Activated naive CD4-positive, alpha-beta T cell treated with anti-CD3 and anti-CD28 coated beads, Interleukin-2, amount 10 ng/mL, durations not matched to agents 7 days and 5 days (primary cell): ENCODE data around the gene FXYD7.

Experiments used
- CTCF ChIA-PET: fragments of 350-600 bp; sonication (Branson Sonifier 250); formaldehyde crosslinking; loops from one replicate; lab custom pipeline; 2021; ENCODE audit warnings: antibody characterized with exemption; lab: Charles Lee
- DNase-seq: peaks from one replicate; pipeline ENCODE4 v3.0.0-alpha.2; 2020
- H3K27ac Mint-ChIP-seq: one replicate; pipeline ENCODE4 v1.8.0; 2021; ENCODE audit warnings: mild to moderate bottlenecking, moderate library complexity, mixed read lengths
- H3K27me3 Mint-ChIP-seq: one replicate; pipeline ENCODE4 v1.8.0; 2021; ENCODE audit warnings: mild to moderate bottlenecking, mixed read lengths
- H3K36me3 Mint-ChIP-seq: one replicate; pipeline ENCODE4 v1.8.0; 2021; ENCODE audit warnings: mixed read lengths
- H3K4me1 Mint-ChIP-seq: one replicate; pipeline ENCODE4 v1.8.0; 2021; ENCODE audit warnings: mixed read lengths
- H3K4me3 Mint-ChIP-seq: one replicate; pipeline ENCODE4 v1.8.0; 2021; ENCODE audit warnings: mild to moderate bottlenecking, moderate library complexity, mixed read lengths
- H3K9me3 Mint-ChIP-seq: one replicate; pipeline ENCODE4 v1.8.0; 2021; ENCODE audit warnings: mixed read lengths

The FXYD7 gene

GRCh38 chr19:35117116-35117515 is 25.9 kb upstream of the FXYD7 start:
- CTCF ChIA-PET, result interaction anchor here (1.3 to 3.9 kb wide), 3 partner anchors 19 to 50 kb away, joined by 5 to 24 read pairs (median 7); partner anchors contain the start of gene LGI4
- peaks cover 9% of the 10 kb centered on the region for H3K4me1 Mint-ChIP-seq
- H3K36me3 Mint-ChIP-seq, result no peaks in the 10 kb centered on the region
- no peak for DNase-seq
- no peak overlapping the region for H3K27ac Mint-ChIP-seq
- no peaks in the 10 kb centered on the region for H3K9me3 Mint-ChIP-seq
- H3K27me3 Mint-ChIP-seq, result peaks cover 44% of the 10 kb centered on the region
- H3K4me3 Mint-ChIP-seq, result no peak overlapping the region

- Mint-ChIP-seq H3K36me3 (no peaks in the 10 kb centered on the region), H3K9me3 (no peaks in the 10 kb centered on the region), H3K4me3 (no peak overlapping the region), H3K27me3 (peaks cover 51% of the 10 kb centered on the region), H3K4me1 (peaks cover 9% of the 10 kb centered on the region), H3K27ac (no peak overlapping the region)
- CTCF ChIA-PET, result interaction anchor here (1.0 to 3.9 kb wide), 2 partner anchors 18 kb away, joined by 3 to 24 read pairs; partner anchors contain the start of gene LGI4
- DNase-seq, result no peak
These were observed 25.3 kb upstream of the FXYD7 start for GRCh38 chr19:35117799-35118198.

- CTCF ChIA-PET, result interaction anchor here (1.0 to 1.9 kb wide), 2 partner anchors 19 to 23 kb away, joined by 3 to 5 read pairs; no protein-coding TSS in a partner anchor
- no peak for DNase-seq
- Mint-ChIP-seq H3K4me1 (peaks cover 9% of the 10 kb centered on the region), H3K4me3 (no peak overlapping the region), H3K9me3 (no peaks in the 10 kb centered on the region), H3K27ac (no peak overlapping the region), H3K27me3 (peaks cover 53% of the 10 kb centered on the region), H3K36me3 (no peaks in the 10 kb centered on the region)
These were observed 24.6 kb upstream of the FXYD7 start for GRCh38 chr19:35118268-35119020.

- Mint-ChIP-seq H3K9me3 (no peaks in the 10 kb centered on the region), H3K36me3 (no peaks in the 10 kb centered on the region), H3K27ac (no peak overlapping the region), H3K4me1 (peaks cover 13% of the 10 kb centered on the region), H3K27me3 (peaks cover 55% of the 10 kb centered on the region), H3K4me3 (no peak overlapping the region)
- DNase-seq, result no peak
- CTCF ChIA-PET, result interaction anchor here (0.7 to 1.9 kb wide), 2 partner anchors 8 to 23 kb away, joined by 3 to 5 read pairs; no protein-coding TSS in a partner anchor
These were observed 24.0 kb upstream of the FXYD7 start for GRCh38 chr19:35119091-35119490.

- CTCF ChIA-PET, result interaction anchor here (0.7 to 1.9 kb wide), 2 partner anchors 9 to 22 kb away, joined by 3 to 5 read pairs; no protein-coding TSS in a partner anchor
- Mint-ChIP-seq H3K27me3 (peaks cover 57% of the 10 kb centered on the region), H3K4me1 (peaks cover 15% of the 10 kb centered on the region), H3K9me3 (no peaks in the 10 kb centered on the region), H3K4me3 (no peak overlapping the region), H3K27ac (no peak overlapping the region), H3K36me3 (no peaks in the 10 kb centered on the region)
- no peak for DNase-seq
These were observed 23.4 kb upstream of the FXYD7 start for GRCh38 chr19:35119578-35120155.

- Mint-ChIP-seq H3K27me3 (peaks cover 58% of the 10 kb centered on the region), H3K36me3 (no peaks in the 10 kb centered on the region), H3K27ac (no peak overlapping the region), H3K9me3 (no peaks in the 10 kb centered on the region), H3K4me3 (no peak overlapping the region), H3K4me1 (peaks cover 16% of the 10 kb centered on the region)
- CTCF ChIA-PET, result interaction anchor here (1.9 kb wide), 1 partner anchor 21 kb away, joined by 5 read pairs; no protein-coding TSS in a partner anchor
- no peak for DNase-seq
These were observed 22.6 kb upstream of the FXYD7 start for GRCh38 chr19:35120492-35120891.

- Mint-ChIP-seq H3K27me3 (peaks cover 54% of the 10 kb centered on the region), H3K4me3 (no peak overlapping the region), H3K36me3 (no peaks in the 10 kb centered on the region), H3K4me1 (peaks cover 16% of the 10 kb centered on the region), H3K27ac (no peak overlapping the region), H3K9me3 (no peaks in the 10 kb centered on the region)
- CTCF ChIA-PET, result no interaction called here
- DNase-seq, result no peak
These were observed 22.2 kb upstream of the FXYD7 start for GRCh38 chr19:35120898-35121297.

GRCh38 chr19:35122687-35123551 is 20.1 kb upstream of the FXYD7 start:
- Mint-ChIP-seq H3K9me3 (no peaks in the 10 kb centered on the region), H3K4me3 (no peak overlapping the region)
- CTCF ChIA-PET, result no interaction called here

GRCh38 chr19:35123573-35123972 is 19.5 kb upstream of the FXYD7 start:
- Mint-ChIP-seq H3K4me3 (peak overlapping the region; percentile 70), H3K9me3 (no peaks in the 10 kb centered on the region), H3K4me1 (peaks cover 16% of the 10 kb centered on the region), H3K27me3 (peaks cover 41% of the 10 kb centered on the region), H3K36me3 (no peaks in the 10 kb centered on the region), H3K27ac (no peak overlapping the region)
- no peak for DNase-seq
- CTCF ChIA-PET, result interaction anchor here (1.1 to 2.0 kb wide), 2 partner anchors 14 to 18 kb away, joined by 3 to 7 read pairs; no protein-coding TSS in a partner anchor

More at GRCh38 chr19:35122687-35123551, 20.1 kb upstream of the FXYD7 start:
- DNase-seq, result no peak
- Mint-ChIP-seq H3K4me1 (peaks cover 16% of the 10 kb centered on the region), H3K36me3 (no peaks in the 10 kb centered on the region), H3K27me3 (peaks cover 41% of the 10 kb centered on the region), H3K27ac (no peak overlapping the region)

- peak; percentile 91 for DNase-seq
- Mint-ChIP-seq H3K27me3 (peaks cover 45% of the 10 kb centered on the region), H3K36me3 (no peaks in the 10 kb centered on the region), H3K4me1 (peaks cover 16% of the 10 kb centered on the region), H3K4me3 (peak overlapping the region; percentile 70), H3K27ac (peak overlapping the region; percentile 75), H3K9me3 (no peaks in the 10 kb centered on the region)
- CTCF ChIA-PET, result interaction anchor here (1.0 to 2.0 kb wide), 7 partner anchors 9 to 80 kb away, joined by 3 to 11 read pairs (median 4); partner anchors contain the start of gene LGI4
These were observed 18.7 kb upstream of the FXYD7 start for GRCh38 chr19:35124098-35125060.

- Mint-ChIP-seq H3K27me3 (peaks cover 49% of the 10 kb centered on the region), H3K4me1 (peaks cover 16% of the 10 kb centered on the region), H3K9me3 (no peaks in the 10 kb centered on the region), H3K27ac (peak overlapping the region; percentile 33), H3K36me3 (no peaks in the 10 kb centered on the region), H3K4me3 (no peak overlapping the region)
- DNase-seq, result no peak
- CTCF ChIA-PET, result interaction anchor here (1.2 to 2.0 kb wide), 5 partner anchors 9 to 58 kb away, joined by 4 to 11 read pairs (median 6); partner anchors contain the start of gene LGI4
These were observed 17.8 kb upstream of the FXYD7 start for GRCh38 chr19:35125270-35125717.

- H3K27ac Mint-ChIP-seq, result peak overlapping the region; percentile 33
- H3K4me1 Mint-ChIP-seq, result peaks cover 16% of the 10 kb centered on the region
- CTCF ChIA-PET, result interaction anchor here (1.6 to 2.0 kb wide), 2 partner anchors 8 to 10 kb away, joined by 4 to 11 read pairs; partner anchors contain the start of gene LGI4
- no peak overlapping the region for H3K4me3 Mint-ChIP-seq
- H3K36me3 Mint-ChIP-seq, result no peaks in the 10 kb centered on the region
- H3K27me3 Mint-ChIP-seq, result peaks cover 43% of the 10 kb centered on the region
- no peaks in the 10 kb centered on the region for H3K9me3 Mint-ChIP-seq
- DNase-seq, result no peak
These were observed 17.1 kb upstream of the FXYD7 start for GRCh38 chr19:35125749-35126623.
